Stimulated activated CD8-positive, alpha-beta memory T cell treated with anti-CD3 and anti-CD28 coated beads, Interleukin-4, amount 100 ng/mL, for 1 hour (primary cell): ENCODE measurements around the gene SH3YL1.

ENCODE experiments used
- DNase-seq, 2 donors: peaks; one replicate each; pipeline ENCODE4 v3.0.0-alpha.2; 2020; ENCODE audit warnings: low read depth in 2 of 2, low spot score in 1 of 2

Gene SH3YL1

GRCh38 chr2:223971-224760 is 39.7 kb downstream of the SH3YL1 start:
- DNase-seq: no peak

- DNase-seq: no peak
These were observed 40.4 kb downstream of the SH3YL1 start for GRCh38 chr2:223451-223850.

GRCh38 chr2:216068-216467 is 47.8 kb downstream of the SH3YL1 start:
- no peak for DNase-seq

GRCh38 chr2:213932-214693 is 49.7 kb downstream of the SH3YL1 start:
- no peak for DNase-seq

- no peak for DNase-seq
These were observed 52.2 kb downstream of the SH3YL1 start for GRCh38 chr2:211486-212184.

- DNase-seq: no peak
These were observed 53.2 kb downstream of the SH3YL1 start for GRCh38 chr2:210660-211059.

GRCh38 chr2:209470-209869 is 54.4 kb downstream of the SH3YL1 start:
- no peak for DNase-seq

GRCh38 chr2:208335-208734 is 55.5 kb downstream of the SH3YL1 start:
- no peak for DNase-seq

GRCh38 chr2:203984-204383 is 59.8 kb downstream of the SH3YL1 start:
- no peak for DNase-seq

GRCh38 chr2:203401-203800 is 60.4 kb downstream of the SH3YL1 start:
- DNase-seq: no peak

GRCh38 chr2:202945-203344 is 60.9 kb downstream of the SH3YL1 start:
- no peak for DNase-seq

- no peak for DNase-seq
These were observed 62.0 kb downstream of the SH3YL1 start for GRCh38 chr2:201648-202433.

GRCh38 chr2:199041-199966 is 64.5 kb downstream of the SH3YL1 start:
- no peak for DNase-seq

- DNase-seq: no peak
These were observed 67.4 kb downstream of the SH3YL1 start for GRCh38 chr2:196406-196805.

GRCh38 chr2:195932-196331 is 67.9 kb downstream of the SH3YL1 start:
- DNase-seq: no peak

GRCh38 chr2:193141-193671 is 70.6 kb downstream of the SH3YL1 start:
- DNase-seq: peak; percentile 9 to 19

- DNase-seq: no peak
These were observed 72.3 kb downstream of the SH3YL1 start for GRCh38 chr2:191311-192190.

- DNase-seq: no peak
These were observed 76.0 kb downstream of the SH3YL1 start for GRCh38 chr2:187825-188224.

- no peak for DNase-seq
These were observed 78.6 kb downstream of the SH3YL1 start for GRCh38 chr2:185221-185620.
